Fibroblast of skin of scalp (primary cell): Measurements from ENCODE around the gene TSKU. TPM values are rescaled to one million over a fixed set of nuclear protein-coding genes. Genes with fewer than 3 reads are reported as not detected.

Source experiments
- DNase-seq: peaks from one replicate; pipeline ENCODE4 v3.0.0-alpha.2; 2013
- polyA plus RNA-seq, 2 experiments: library from polyadenylated mRNA; unstranded; fragments of 120-200 nt; gene quantifications; one replicate each; pipeline ENCODE4 v1.2.1, GENCODE V29; 2013; ENCODE audit not compliant: insufficient read length in 2 of 2

The TSKU gene, protein sequence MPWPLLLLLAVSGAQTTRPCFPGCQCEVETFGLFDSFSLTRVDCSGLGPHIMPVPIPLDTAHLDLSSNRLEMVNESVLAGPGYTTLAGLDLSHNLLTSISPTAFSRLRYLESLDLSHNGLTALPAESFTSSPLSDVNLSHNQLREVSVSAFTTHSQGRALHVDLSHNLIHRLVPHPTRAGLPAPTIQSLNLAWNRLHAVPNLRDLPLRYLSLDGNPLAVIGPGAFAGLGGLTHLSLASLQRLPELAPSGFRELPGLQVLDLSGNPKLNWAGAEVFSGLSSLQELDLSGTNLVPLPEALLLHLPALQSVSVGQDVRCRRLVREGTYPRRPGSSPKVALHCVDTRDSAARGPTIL
- polyA plus RNA-seq (2013, experiment 1 of 2; ENCODE audit: insufficient read length), result 42.3 TPM
- 37.3 TPM for polyA plus RNA-seq (2013, experiment 2 of 2; ENCODE audit: insufficient read length)

DNA sequence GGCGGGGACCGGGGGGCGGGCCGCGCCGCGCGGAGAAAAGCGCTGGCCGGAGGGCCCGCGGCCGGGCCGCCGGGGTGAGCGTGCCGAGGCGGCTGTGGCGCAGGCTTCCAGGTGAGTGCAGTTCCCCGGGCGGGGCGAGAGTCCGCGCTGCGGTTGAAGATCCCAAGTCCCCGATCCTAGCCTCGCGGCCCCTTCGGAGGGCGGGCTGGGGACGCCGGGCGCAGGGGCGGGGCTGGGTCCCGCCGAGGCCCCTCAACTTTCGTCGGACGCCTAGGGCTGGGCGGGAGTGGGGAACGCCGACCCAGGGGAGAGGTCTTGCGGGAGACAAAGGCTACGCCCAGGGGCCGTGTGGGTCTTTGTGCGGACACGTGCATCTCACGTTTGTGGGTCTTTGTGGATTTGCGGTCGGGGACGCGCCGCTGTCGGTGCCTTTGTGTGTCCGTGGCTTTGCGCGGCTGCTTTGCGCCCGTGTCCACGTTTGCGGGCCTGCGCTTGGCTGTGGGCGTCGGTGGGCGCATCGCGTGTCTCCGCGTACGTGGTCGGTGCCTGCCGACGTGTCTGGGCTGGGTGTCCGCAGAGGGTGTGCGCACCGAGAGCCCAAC lies at the start of gene TSKU:
Gene TSKU, plus strand, starts transcription at position 63 of the 602 bp plus-strand sequence. CDS start 12,261 bp downstream, outside the sequence.
- no peak for DNase-seq

DNA sequence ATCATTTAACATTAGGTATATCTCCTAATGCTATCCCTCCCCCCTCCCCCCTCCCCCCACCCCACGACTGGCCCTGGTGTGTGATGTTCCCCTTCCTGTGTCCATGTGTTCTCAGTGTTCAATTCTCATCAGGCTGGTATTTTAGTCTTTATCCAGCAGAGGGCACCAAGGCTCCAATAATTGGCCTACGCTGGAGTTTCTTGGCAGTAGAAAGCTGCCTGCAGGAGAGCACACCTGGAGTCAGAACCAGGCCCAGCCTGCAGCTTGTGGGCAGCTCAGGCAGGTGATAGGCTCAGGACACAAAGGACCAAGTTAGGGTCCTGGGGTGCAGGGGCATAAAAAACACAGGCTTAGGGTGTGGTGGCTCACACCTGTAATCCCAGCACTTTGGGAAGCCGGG lies 49.2 kb upstream of the TSKU start:
- peak; percentile 65 for DNase-seq

DNA sequence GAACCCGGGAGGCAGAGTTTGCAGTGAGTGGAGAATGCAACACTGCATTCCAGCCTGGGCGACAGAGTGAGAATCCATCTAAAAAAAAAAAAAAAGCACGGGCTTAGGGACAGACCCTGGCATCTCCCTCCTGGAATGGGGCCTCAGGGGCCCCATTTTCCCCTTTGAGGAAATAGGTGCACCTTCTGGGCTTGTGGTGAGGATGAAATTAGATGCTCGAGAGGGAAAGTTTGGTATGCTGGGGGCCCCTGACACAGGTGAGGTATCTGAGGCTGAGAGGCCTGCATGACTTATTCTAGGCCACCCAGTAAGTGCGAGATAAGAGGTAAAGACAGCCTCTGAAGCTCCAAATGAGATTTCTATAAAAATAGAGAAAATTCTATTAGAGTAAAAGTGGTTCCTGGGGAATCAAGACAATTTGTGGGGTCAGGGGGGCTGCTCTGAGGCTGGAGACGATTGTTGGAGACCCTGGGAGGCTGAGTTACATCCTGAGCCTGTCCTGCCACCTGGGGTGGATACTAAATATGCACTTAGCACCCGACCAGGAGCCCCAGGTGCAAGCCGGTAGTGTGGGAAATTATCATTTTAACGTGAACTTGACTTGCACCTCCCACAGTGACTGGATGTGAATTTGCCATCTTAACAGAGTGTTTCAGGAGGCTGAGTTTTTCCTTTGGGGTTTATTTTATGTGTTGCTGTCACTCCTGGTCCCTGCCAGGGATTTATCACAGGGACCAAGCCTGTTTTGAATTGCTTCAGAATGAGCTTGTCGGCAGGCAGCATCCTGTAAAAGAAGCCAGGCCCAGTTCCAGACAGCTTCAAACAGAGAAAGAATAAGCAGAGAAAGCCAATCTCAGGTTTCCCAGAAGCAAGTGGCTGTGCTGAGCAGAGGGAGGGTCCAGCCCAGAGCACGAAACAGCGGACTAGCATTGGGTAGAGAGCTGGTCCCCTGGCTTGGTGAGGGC lies 48.4 kb upstream of the TSKU start:
- no peak for DNase-seq

DNA sequence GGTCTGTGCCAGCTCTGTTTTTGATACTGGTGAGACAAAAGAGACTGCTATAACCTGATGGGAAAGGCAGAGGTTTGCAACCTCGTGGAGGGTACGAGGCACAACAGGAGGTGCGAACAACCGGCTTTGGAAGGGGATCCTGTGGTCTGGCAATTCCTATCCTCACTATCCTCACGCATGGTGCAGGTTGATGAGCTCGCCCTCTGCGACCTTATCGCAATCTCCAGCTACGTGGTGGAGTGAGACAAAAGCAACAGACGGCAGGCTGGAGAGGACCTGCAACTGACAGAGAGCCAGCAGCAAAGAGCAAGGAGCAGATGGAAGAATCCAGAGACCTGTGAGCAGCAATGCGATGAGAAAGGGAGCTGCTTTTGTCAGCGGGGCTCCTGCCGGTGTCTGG lies 47.3 kb upstream of the TSKU start:
- no peak for DNase-seq

DNA sequence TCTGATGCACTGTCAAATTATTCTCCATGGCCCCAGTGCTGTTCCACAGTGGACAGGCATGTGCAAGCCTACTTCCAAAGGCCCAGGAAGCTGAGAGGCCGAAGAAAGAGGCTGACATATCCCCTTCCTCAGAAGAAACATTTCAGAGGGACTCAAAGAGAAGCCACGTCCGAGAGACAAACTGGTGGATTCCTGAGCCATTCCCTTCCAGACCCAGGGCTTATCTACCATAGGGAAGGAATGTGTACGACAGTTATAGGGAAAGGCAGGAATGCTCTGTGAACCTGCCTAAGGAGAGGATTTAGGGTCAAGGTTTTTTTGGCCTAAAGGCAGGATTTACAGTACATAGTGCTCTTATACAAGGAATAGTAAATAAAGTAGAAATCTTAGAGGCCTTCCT lies 46.9 kb upstream of the TSKU start:
- no peak for DNase-seq

DNA sequence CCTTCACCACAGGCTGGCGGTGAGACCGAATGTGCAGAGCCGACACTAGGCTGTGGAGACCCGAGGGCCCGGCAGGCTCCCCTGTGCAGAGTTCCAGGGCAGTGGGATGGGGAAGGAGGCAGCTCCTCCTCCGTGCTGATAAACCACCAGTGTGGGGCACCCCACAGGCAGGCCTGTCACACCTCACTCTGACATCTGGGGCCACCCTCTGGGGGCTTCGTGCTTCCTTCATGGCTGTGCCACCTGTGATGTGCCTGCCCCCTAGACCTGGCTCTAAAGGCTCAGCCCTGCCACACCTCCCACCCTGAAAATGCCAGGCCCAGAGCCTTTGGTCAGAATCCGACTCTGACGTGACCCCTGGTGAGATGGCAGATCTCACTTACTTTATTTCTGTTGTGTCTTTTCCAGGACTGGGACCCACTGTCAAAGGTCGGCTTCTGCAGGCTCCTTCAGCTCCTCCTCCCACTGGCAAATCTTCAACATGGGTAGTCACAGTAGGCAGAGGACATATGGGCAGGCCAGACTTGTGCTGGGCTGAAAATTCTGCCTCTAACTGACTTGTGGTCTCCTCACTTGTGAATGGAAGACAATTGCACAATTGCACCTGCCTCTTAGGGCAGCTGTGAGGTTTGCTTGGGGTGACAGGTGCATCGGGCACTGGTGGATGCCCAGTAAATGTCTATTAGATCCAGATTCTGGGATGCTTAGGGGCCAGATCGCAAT lies 46.2 kb upstream of the TSKU start:
- DNase-seq, result no peak

DNA sequence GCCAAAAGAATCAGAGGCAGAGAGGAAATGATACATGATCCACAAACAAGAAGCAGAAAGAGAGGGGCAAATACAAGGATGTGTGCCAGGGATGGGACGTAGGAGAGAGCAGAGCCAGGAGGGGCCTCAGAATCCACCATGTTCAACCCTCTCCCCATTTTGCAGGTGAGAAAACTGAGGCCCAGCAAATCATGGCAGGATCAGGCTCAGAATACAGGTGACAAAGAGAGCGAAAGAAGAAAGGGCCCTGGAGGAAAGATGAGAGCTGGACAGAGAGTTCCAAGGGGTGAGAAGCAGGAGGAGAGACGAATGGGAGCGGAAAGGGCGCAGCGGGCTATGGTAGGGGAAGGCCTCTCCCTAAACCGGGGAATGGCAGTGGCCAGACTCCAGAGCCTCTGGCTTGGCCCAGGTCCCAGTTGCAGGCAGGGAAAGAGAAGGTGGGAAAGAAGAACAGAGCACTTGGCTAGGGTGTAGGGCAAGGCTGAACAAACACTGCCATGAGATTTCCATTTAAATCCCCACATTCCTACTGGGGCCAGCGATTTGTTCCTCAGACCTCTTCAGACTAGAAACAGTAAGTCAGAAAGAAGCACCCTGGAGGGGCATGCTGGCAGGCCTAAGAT lies 44.4 kb upstream of the TSKU start:
- DNase-seq, result no peak

DNA sequence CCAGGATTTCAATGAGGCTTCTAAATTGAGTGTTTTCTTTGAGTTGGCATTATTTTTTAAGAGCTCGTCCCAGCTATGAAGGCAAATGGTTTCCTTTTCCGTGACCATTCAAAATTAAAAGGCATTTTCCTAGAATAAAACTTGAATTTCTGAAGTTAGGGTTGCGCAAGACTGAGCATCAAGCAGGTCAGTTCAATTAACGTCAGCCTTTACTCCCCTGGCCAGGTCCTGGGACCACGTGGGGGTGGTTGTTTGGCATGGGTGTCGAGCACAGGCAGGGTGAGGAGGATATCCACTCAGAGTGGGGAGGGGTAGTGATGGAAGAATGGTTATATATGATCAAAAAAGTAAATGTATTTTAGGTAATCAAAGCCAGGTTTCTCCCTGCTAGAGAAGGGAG lies 43.4 kb upstream of the TSKU start:
- no peak for DNase-seq

DNA sequence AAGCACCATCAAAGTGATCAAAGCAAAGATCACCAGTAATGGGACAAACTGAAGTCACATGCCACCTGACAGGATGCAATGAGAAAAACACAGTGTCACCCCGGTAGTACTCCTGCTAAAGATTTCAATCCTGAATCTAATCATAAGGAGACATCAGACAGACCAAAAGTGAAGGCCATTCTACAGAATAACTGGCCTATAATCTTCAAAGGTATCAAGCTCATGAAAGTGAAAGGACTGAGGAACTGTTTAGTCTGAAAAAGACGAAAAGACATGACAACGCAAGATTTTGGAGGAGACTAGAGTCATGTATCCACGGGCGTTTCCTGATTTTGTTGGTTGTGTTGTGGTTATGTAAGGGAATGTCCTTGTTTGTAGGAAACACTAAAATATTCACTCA lies 42.4 kb upstream of the TSKU start:
- no peak for DNase-seq

DNA sequence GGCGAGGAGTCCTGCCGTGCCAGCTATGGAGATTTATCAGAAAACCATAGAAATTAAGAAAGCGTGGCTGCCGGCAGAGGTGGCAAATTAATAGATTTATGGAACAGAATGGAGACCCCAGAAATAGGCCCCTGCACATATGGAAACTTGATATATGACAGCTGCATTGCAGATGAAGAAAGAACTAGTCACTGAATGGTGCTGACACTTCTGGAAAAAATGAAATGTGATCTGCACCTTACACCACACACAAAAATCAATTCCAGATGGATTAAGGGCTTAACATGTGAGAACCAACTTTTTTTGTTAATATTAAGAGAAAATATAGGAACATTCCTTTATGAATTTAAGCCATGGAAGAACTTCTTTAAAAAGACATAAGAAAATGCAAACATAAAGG lies 40.3 kb upstream of the TSKU start:
- DNase-seq, result peak; percentile 57

DNA sequence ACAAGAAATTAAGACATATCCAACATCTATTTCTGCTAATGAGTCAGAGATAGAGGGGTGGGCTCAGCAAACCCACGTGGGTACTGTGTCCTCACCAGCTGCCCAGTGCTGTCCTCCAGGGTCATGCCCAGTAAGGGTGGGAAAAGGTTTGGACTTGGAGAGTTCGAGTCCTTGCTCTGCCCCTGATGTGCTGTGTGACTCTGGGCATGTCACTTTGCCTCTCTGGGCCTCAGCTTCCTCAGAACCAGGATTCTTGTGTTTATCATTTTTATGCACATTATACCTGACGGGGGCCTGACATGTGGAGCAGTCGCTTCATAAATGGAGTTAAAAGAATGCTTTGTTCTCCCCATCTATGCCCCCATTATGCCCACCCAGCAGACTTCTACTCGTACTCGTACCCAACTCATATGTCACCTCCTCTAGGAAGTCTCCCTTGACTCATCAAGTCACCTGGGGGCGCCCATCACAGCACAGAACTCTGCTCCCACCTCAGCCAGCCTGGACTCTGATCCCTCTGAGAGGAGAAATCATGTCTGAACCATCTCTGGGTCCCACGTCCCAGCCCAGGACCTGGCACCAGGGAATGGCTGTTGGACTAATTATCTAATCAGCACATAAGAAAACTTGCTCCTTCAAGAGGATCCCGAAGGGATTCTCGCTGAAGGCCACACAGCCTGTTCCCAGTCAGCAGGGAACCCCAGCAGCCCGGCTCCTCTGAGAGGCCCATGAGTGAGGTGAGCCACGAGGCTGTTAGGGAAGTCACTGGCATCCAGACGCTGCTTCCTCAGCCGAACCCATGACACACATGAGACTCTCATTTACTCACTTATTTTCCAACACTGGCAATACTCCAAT lies 38.7 kb upstream of the TSKU start:
- DNase-seq, result peak; percentile 57

DNA sequence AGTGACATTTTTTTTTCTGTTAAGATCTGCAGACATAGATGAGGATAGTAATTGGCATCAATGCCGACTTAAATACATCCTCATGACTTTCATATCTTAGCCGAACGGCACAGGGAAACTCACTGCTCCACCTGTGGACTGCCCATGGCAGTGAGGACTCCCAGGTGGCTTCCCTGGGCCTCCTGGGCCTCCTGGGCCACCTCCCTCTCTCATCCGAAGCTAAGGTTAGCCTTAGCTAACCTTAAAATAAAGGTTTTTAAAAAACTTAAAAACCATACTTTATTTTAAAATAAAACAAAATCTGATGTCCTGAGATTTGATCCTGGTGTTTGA lies 38.1 kb upstream of the TSKU start:
- no peak for DNase-seq

DNA sequence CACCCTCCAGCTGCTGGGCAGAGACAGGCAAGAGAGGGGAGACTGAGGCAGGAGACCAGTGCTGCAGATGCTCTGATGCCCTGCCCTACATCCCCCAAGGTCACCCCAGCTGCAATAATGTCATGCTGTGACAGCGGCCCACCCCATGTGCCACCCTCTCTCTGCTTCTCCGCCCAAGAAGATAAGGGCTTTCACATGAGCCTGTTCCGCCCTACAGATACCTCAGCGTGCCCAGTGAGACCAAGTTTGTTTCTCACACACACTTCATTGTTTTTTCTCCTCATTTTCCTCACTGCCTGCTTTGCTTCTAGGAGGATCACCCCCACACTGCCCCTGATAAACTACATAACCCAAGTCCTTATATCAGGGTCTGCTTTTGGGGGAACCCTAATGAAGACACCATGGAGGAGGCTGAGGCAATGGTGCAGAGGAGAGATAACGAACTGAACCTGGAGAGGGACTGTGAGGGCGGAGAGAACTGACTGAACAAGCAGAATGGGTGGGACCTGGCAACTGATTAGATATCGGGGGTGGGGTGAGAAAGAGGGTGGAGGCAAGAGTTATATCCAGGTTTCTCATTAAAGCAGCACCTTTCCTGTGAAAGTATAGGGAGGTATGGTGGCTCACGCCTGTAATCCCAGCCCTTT lies 37.5 kb upstream of the TSKU start:
- DNase-seq, result no peak

DNA sequence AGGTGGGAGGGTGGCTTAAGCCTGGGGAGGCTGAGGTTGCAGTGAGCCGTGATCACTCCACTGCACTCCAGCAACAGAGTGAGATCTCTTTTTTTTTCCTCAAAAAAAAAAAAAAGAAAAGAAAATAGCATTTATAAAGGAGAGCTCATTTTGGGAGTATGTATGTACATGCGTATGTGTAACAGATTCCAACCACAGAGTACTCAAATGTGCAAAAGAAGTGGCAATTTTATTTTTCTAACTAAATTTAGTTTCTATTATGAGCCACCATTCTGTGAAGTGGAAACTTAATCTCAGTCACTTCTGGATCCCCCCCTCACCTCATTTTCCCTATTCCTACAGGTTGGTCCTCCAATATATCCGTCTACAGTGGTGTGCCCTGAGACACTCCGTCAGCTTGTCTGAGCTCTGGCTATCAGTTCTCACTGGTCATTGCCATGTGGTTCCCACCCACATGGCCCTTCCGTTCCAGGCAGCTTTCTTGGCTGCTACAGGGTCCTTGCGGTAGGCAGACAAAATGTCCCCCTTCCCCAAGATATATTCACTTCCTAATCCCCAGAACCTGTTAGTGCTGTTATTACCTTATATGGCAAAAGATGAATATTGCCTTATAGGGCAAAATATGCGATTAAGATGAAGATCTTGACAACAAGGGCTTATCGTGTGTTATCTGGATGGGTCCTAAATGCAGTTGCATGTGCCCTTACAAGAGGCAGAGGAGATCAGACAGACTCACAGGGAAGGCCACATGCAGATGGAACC lies 35.8 kb upstream of the TSKU start:
- no peak for DNase-seq

DNA sequence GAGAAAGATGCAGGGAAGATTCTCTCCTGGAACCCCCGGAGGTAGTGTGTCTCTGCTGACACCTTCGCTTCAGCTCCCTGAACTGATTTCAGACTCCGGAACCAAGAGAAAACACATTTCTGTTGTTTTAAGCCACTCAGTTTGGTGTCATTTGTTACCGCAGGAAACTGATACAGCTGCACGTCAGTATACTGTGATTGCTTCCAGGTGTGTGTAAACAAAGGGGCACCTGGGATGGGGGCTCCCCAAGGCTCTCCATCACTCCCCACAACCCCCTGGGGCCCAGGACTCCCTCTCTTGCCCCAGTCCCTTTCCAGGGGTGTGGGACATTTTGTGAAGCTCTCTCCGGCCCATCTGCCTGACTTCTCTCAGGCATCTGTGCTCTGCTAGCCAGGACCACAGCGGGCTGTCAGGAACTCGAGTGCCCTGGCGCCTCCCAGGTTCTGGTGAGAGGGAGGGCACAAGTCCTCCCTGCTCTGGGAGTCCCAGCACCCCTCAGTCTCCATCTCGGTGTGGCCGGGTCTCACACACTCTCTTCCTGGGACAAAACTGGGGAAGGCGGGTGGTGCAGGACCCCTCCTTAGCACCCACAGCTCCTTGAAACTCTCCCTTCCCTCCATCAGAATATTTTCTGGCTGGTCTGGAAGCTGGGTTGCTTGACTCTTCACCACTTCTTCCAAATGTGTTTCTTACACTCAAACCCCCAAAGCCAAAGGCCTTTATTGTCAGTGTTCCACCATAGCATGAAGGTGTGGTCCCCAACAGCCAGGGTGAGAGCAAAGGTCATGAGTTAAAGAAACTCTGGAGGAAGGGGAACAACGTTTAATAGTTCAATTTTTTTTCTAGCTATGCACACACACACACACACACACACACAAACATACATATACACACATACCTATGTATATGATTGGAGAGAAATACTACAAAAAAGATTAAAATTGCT lies 35.0 kb upstream of the TSKU start:
- DNase-seq, result no peak

DNA sequence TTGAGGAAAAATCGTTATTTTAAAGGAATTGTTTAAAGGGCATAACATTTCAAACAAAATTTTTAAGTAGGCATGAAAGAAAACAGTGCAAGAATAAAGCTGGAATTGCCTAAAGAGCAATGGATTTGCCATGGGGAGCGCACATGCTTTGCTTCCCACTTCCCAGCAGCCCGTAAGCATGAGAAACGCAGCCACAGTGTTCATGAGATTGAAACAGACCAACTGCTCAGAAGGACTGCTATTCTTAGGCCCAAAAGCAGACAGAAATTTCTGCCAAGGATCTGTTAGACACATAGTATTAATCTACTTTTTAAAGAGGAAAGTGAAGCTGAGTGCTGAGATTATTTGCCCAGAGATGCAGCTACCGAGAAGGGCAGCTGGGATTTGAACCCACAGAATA lies 34.2 kb upstream of the TSKU start:
- DNase-seq, result no peak

DNA sequence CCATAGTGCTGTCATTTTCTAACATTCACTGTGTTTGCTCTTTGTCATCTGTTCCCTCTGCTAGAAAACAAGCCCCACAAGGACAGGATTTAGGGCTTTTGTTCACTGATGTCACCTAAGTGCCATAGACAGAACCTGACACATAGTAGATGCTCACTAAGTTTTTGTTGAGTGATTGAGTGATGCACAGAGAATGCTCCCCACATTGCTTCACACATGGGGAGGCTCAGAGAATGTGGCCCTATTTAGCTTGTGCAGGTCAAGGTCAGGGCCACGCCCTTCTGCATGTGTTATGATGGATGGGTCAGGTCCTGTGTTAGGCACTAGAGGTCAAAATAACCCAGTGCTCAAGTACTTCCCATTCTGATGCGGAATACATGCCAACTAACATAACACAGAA lies 33.1 kb upstream of the TSKU start:
- DNase-seq, result no peak

DNA sequence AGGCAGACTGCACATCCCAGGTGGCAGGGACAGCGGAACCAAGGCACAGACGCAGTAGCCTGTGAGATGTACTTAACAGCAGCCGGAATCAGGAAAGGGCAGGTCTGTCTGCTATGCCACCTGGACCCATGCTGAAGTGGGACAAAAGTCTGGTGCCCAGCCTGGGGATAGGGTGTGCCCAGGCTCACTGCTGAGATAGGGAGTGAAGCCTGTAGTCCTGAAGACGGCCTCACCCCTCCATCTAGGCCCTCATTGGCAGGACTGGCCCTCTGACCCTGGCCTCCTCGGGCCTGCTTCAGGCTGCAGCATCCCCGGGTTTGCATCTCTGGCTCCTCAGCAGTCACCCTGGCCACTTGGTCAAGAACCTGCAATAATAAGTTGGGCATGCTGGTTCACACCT lies 32.4 kb upstream of the TSKU start:
- no peak for DNase-seq
